GM19023 (cell line): Measurements from ENCODE around the gene OVOL2.

Experiments
- ATAC-seq: cut with Tn5 transposase; IDR thresholded peaks from one replicate; pipeline ENCODE4 v1.9.1; 2021; ENCODE audit warnings: mild to moderate bottlenecking, moderate library complexity; ENCODE audit not compliant: unreplicated experiment

The OVOL2 gene

DNA sequence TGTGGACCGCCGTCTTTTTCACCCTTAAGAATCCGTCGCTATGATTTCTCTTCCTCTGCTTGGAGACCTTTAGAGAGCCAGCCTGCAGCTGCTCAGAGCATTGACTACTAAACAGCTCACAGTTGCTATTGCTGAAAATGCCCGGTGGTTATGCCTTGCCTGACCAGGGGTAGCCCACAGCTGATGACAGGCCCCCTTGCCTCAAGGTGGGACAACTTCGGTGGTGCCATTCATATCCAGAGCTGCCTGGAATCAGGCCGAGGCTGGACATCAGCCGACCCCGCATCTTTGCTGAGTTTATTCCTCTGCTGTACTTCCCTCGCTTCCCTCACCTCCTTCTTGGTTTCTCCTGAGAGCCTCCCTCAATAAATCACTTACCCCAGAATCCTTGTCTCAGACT lies 39.6 kb downstream of the OVOL2 start:
- ATAC-seq, result no peak

GRCh38 chr20:18016772-18017171 lies 40.9 kb downstream of the OVOL2 start:
- ATAC-seq, result no peak

GRCh38 chr20:18014411-18014810 lies 43.3 kb downstream of the OVOL2 start:
- no peak for ATAC-seq

GRCh38 chr20:18012901-18013300 lies 44.8 kb downstream of the OVOL2 start:
- no peak for ATAC-seq

- no peak for ATAC-seq
These were observed 45.6 kb downstream of the OVOL2 start for GRCh38 chr20:18011951-18012645.

- no peak for ATAC-seq
These were observed 46.2 kb downstream of the OVOL2 start for GRCh38 chr20:18011482-18011881.

- ATAC-seq, result no peak
These were observed 48.6 kb downstream of the OVOL2 start for GRCh38 chr20:18009116-18009515.

DNA sequence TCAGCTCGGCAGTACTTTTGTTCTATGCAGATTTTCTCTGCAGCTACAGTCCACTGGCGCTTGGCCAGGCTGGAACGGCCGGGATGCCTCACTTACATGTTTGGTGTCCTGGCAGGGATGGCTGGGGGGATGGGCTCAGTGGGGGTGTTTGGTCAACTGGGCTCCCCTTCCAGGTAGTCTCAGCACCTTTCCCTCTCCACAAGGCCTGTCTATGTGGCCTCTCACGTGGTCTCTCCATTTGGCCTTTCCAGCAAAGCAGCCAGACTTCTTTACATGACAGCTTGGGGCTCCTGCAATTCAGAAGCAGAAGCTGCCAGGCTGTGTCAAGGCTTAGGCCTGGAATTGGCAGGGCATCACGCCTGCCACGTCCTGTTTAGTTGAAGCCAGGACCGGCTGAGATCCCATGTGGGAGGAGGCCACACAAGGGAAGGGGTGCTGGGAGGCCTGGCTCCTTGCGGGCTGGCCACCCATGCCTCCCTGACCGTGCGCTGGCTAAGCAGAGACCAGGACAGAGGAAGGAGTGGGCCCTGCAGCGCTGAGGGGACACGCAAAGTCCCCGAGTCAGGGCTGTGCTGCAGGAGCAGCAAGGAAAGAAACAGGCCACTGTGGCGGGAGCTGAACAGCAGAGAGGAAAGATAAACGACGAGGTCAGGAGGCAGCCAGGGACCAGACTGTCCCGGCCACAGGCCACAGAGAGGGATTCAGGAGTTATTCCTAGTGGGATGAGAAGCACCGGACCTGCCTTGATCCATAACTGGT lies 50.0 kb downstream of the OVOL2 start:
- ATAC-seq, result no peak

- ATAC-seq, result no peak
These were observed 51.0 kb downstream of the OVOL2 start for GRCh38 chr20:18006684-18007083.

GRCh38 chr20:18005990-18006364 lies 51.7 kb downstream of the OVOL2 start:
- no peak for ATAC-seq

DNA sequence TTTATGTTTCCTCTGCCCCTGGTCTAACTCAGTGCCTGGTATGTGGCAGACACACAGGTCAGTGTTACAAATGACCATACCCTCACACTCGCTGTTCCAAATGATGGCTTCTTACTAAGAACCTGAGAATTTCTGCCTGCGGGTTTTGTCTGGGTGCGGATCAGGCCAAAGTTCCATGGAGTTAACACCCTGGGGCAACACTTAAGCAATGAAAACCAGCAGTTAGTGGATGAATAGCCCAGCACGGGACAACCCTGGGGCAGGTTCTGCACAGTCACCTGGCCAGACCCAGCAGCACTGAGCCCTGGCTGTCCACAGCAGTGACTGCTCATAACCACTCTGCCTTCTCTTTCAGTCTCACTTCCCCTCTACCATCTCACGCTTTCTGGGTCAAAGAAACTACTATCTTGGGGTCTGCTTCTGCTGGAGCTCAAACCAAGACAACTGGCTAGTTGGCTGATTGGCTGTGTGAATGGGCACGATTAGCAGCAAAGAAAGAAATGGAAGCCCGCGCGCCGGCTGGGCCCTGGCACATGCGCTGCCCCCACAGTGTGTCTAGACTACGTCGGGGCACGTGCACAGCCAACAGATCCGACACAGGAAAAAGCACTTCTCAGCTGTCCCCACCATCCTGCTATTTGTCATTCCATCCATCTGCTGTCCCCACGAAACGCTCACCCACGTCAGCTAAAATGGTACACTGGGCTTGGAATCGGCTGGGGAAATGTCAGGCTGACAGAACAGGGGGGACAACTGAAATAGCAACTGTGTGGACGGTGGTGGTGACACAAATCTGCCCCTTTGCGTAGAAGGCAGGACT lies 52.3 kb downstream of the OVOL2 start:
- peak; percentile 93 for ATAC-seq

DNA sequence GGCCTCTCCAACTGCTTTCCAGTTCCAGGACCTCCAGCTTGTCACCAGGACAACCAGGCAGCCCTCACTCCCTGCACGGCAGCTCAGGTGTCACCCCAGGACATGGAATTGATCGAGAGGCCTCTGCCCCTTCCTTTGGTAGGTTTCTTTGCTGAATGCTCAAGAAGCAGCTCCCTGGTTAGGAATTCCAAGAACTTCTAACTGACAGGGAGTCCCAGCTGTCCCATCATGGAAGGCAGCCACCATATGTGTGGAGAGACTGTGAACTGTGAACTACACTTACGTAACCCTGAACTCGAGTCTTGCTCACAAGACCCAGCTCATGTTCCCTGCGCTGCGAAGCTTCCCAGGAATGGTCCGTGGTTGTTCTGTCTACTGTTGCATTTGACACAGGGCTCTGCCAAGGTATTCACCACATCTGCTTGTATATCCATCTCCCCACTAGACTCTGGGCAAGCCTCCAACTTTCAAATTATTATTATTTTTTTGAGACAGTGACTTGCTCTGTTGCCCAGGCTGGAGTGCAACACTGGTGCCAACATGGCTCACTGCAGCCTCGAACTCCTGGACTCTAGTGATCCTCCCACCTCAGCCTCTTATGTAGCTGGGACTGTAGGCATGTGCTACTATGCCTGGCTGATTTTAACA lies 53.2 kb downstream of the OVOL2 start:
- ATAC-seq, result no peak

GRCh38 chr20:18003897-18004296 lies 53.8 kb downstream of the OVOL2 start:
- peak; percentile 36 for ATAC-seq

DNA sequence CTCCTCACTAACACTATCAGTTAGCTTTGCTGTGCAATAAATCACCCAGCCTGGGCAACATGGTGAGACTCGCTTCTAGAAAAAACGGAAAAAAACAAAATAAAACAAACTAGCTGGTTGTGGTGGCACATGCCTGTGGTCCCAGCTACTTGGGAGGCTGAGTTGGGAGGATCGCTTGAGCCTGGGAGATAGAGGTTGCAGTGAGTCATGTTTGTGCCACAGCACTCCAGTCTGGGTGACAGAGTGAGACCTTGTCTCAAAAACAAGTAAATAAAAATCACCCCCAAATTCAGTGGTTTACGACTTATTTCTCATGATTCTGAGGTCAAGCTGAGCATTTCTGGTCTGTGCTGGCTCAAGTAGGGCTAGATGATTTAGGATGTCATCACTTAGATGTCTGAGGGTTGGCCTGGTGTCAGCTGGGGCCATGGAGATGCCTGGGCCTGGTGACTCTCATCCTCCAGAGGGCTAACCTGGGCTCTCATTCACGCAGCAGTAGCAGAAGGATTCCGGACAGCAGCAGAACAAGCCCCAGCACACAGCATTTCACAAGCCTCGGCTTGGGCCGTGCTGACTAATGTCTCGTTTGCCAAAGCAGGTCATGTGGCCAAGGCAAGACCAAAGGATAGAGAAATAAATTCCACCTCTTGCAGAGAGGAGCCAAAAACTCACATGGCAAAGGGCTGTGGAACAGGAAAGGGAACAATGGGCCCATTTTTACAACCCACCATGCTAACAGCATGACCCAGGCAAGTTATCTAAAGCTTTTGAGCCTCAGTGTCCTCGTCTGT lies 56.4 kb downstream of the OVOL2 start:
- no peak for ATAC-seq

GRCh38 chr20:17999566-17999965 lies 58.1 kb downstream of the OVOL2 start:
- ATAC-seq, result no peak

- no peak for ATAC-seq
These were observed 59.3 kb downstream of the OVOL2 start for GRCh38 chr20:17998446-17998845.

- no peak for ATAC-seq
These were observed 61.5 kb downstream of the OVOL2 start for GRCh38 chr20:17995967-17996819.

- ATAC-seq, result no peak
These were observed 64.2 kb downstream of the OVOL2 start for GRCh38 chr20:17993546-17993945.

DNA sequence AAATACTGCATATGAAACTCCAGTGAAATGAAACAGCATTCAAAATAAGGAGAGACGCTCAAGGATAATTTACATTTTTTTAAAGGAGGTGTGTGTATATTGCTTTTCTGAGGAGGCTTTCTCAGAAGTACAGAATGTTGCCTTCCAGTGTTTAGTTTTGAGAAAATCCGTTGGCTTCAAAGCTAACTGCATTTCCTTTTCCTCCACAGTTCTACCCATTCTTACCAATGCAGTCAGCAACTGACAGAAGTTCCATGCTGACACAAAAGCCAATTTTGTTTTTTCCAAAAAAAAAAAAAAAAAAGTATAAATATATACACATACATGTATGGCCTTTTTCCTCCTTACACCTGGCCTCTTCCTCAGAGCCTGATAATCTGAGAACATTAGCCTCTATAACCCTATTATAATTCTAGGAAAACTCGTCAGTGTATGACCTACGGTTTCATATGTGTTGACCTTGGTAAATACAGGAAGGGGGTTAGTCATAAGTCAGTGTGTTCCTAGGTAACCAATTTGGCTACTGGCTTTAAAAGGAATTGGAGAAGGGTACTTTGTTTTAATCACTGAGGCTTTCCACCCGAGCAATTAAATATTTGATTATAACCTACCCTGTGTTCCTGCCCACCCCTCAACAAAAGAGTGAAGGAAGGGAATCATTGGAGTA lies 64.7 kb downstream of the OVOL2 start:
- no peak for ATAC-seq
